PC-9 (cell line): ENCODE measurements around the gene CDC20. TPM values are rescaled to one million over a fixed set of nuclear protein-coding genes. Genes with fewer than 3 reads are reported as not detected.
"Not testable (repeated sequence)": the region's sequence is repeated elsewhere in the genome, so short reads cannot be mapped to it uniquely, and the experiment has no call there.

Experiments used
- BruUV-seq: library from RNA; stranded (reverse); fragments of 400-500 nt; replicated peaks from 2 replicates; lab custom pipeline; 2021; lab: Mats Ljungman, UMichigan
- CTCF ChIA-PET: fragments of 300-600 bp; sonication (Branson Sonifier 250); formaldehyde crosslinking; loops from one replicate; lab custom pipeline; 2022; ENCODE audit warnings: antibody characterized with exemption; lab: Charles Lee
- POLR2A ChIA-PET: fragments of 300-600 bp; sonication (Branson Sonifier 250); formaldehyde crosslinking; loops from one replicate; lab custom pipeline; 2022; ENCODE audit warnings: antibody characterized with exemption; ENCODE audit not compliant: unreplicated experiment; lab: Charles Lee
- DNase-seq, 2 experiments: peaks; one replicate each; pipeline versions ENCODE4 v3.0.0 to v3.0.0-alpha.2; 2015 to 2022; ENCODE audit warnings: mixed read lengths in 1 of 2
- H2AFZ ChIP-seq: fragments of 200-600 bp; sonication (generic); 2 replicates; pipeline ENCODE4 v1.8.1; 2017; ENCODE audit warnings: antibody characterized with exemption
- H3F3A ChIP-seq: fragments of 200-600 bp; sonication (generic); 2 replicates; pipeline ENCODE4 v1.8.1; 2017; ENCODE audit warnings: antibody characterized with exemption, mild to moderate bottlenecking, low read depth; ENCODE audit not compliant: insufficient read depth
- H3K27ac ChIP-seq: fragments of 200-600 bp; sonication (generic); 2 replicates; pipeline ENCODE4 v1.6.1; 2016; ENCODE audit warnings: mixed run types
- H3K27me3 ChIP-seq: fragments of 200-600 bp; sonication (generic); 2 replicates; pipeline ENCODE4 v1.6.1; 2016; ENCODE audit warnings: low read depth, mixed run types; ENCODE audit not compliant: insufficient read depth
- H3K36me3 ChIP-seq: fragments of 200-600 bp; sonication (generic); 2 replicates; pipeline ENCODE4 v1.6.1; 2016; ENCODE audit warnings: low read depth, mixed run types
- H3K4me1 ChIP-seq: fragments of 200-600 bp; sonication (generic); replicated peaks from 2 replicates; pipeline ENCODE4 v1.6.1; 2016; ENCODE audit warnings: mixed run types; ENCODE audit not compliant: insufficient read depth
- H3K4me2 ChIP-seq: fragments of 200-600 bp; sonication (generic); 2 replicates; pipeline ENCODE4 v1.6.1; 2017; ENCODE audit warnings: mixed run types
- H3K4me3 ChIP-seq: fragments of 200-600 bp; sonication (generic); 2 replicates; pipeline ENCODE4 v1.6.1; 2016; ENCODE audit warnings: mixed run types
- H3K79me2 ChIP-seq: fragments of 200-600 bp; sonication (generic); 2 replicates; pipeline ENCODE4 v1.6.1; 2017; ENCODE audit warnings: low read depth, mixed run types
- H3K9me2 ChIP-seq: fragments of 200-600 bp; sonication (generic); 2 replicates; pipeline ENCODE4 v1.8.1; 2017; ENCODE audit warnings: mild to moderate bottlenecking; ENCODE audit not compliant: insufficient read depth
- H3K9me3 ChIP-seq: fragments of 200-600 bp; sonication (generic); 2 replicates; pipeline ENCODE4 v1.8.1; 2016; ENCODE audit warnings: low read depth; ENCODE audit not compliant: insufficient read depth
- H4K20me1 ChIP-seq: fragments of 200-600 bp; sonication (generic); 2 replicates; pipeline ENCODE4 v1.8.1; 2017; ENCODE audit not compliant: insufficient read depth
- EZH2 ChIP-seq: fragments of 200-600 bp; sonication (generic); IDR thresholded peaks from 2 replicates; pipeline ENCODE4 v1.8.0; 2017; ENCODE audit warnings: antibody characterized with exemption, low read depth
- intact Hi-C: fragments of 100-400 bp; cut with micrococcal nuclease; formaldehyde crosslinking; loops from one replicate; pipeline ENCODE4 v1.10.0; 2022; ENCODE audit not compliant: unreplicated experiment
- total RNA-seq: library from RNA; stranded (reverse); gene quantifications from 2 replicates; pipeline ENCODE4 v1.2.3, GENCODE V29; 2021
- TF ChIP-seq, protein P1 (sequence below): fragments of 200-600 bp; sonication (generic); conservative IDR thresholded peaks from 2 replicates; pipeline ENCODE4 v1.6.1; 2017; ENCODE audit warnings: mixed run types, antibody characterized with exemption, mild to moderate bottlenecking, moderate library complexity

The CDC20 gene
- total RNA-seq, 1 experiment from 2014 or later = 229 TPM

DNA sequence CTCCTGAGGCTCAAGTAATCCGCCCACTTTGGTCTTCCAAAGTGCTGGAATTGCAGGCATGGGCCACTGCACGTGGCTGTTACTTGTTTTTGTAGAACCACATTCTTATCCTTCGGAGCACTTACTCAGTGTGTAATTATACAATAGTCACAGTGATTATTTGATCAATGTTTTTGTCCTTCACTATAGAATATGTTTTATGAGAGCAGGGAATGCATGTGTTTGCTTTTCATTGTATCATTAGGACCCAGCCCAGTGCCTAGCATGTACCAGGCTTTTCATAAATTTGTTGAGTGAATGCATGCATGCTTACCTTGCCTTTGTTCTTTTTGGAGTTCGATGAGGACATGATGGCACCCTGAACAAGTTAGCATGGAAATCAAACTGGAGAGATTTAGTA, 36.7 kb downstream of the CDC20 start:
- no peaks in the 10 kb centered on the region for H3F3A ChIP-seq
- no peaks in the 10 kb centered on the region for H3K9me2 ChIP-seq
- H3K27me3 ChIP-seq = no peaks in the 10 kb centered on the region
- H3K36me3 ChIP-seq = no peaks in the 10 kb centered on the region; the same call in 1 of the 2 replicates
- no peak for DNase-seq
- no peaks in the 10 kb centered on the region for H3K9me3 ChIP-seq
- peaks cover 20% of the 10 kb centered on the region for H3K79me2 ChIP-seq
- BruUV-seq = no TSS peak
- no peak overlapping the region for H3K27ac ChIP-seq
- no peak overlapping the region for H3K4me3 ChIP-seq
- H4K20me1 ChIP-seq = no peaks in the 10 kb centered on the region
- POLR2A ChIA-PET = interaction anchor here (0.6 to 0.7 kb wide), 2 partner anchors 188 to 911 kb away, joined by 4 to 13 read pairs; no protein-coding TSS in a partner anchor
- peaks cover 5% of the 10 kb centered on the region; the same call in 1 of the 2 replicates for H3K4me1 ChIP-seq
- CTCF ChIA-PET = no interaction called here
- TF ChIP-seq, protein P1, sequence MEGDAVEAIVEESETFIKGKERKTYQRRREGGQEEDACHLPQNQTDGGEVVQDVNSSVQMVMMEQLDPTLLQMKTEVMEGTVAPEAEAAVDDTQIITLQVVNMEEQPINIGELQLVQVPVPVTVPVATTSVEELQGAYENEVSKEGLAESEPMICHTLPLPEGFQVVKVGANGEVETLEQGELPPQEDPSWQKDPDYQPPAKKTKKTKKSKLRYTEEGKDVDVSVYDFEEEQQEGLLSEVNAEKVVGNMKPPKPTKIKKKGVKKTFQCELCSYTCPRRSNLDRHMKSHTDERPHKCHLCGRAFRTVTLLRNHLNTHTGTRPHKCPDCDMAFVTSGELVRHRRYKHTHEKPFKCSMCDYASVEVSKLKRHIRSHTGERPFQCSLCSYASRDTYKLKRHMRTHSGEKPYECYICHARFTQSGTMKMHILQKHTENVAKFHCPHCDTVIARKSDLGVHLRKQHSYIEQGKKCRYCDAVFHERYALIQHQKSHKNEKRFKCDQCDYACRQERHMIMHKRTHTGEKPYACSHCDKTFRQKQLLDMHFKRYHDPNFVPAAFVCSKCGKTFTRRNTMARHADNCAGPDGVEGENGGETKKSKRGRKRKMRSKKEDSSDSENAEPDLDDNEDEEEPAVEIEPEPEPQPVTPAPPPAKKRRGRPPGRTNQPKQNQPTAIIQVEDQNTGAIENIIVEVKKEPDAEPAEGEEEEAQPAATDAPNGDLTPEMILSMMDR = no peak
- TF ChIP-seq EZH2 = no peak
- intact Hi-C loops = no loop called here
- H2AFZ ChIP-seq = no peak overlapping the region
- no peak overlapping the region for H3K4me2 ChIP-seq

DNA sequence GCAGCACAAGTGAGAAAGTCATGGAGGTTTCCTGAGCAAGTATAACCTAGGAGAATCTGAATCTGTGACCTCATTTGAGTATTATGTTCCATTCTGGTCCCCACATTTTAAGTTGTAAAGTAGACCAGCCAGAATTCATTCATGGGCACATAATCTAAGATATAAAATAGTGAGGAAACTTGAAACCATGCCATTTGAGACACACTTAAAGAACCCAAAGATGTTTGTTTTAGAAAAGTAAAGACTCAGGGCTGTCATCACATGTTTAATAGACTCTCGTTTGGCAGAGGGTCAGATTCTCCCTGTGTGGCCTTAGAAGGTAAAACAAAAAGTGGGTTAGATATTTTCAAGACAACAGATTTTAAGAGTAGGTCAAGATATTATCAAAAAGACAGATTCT, 37.3 kb downstream of the CDC20 start:
- H3K4me3 ChIP-seq = no peak overlapping the region
- H3F3A ChIP-seq = no peaks in the 10 kb centered on the region
- H3K9me3 ChIP-seq = no peaks in the 10 kb centered on the region
- no peaks in the 10 kb centered on the region for H3K27me3 ChIP-seq
- H3K4me2 ChIP-seq = no peak overlapping the region
- peaks cover 15% of the 10 kb centered on the region for H3K79me2 ChIP-seq
- no peak overlapping the region for H2AFZ ChIP-seq
- TF ChIP-seq, protein P1 = no peak
- TF ChIP-seq EZH2 = no peak
- H3K4me1 ChIP-seq = no peaks in the 10 kb centered on the region
- no peaks in the 10 kb centered on the region for H4K20me1 ChIP-seq
- H3K27ac ChIP-seq = no peak overlapping the region
- no TSS peak for BruUV-seq
- ChIA-PET POLR2A (no interaction called here), CTCF (no interaction called here)
- no peaks in the 10 kb centered on the region; the same call in 1 of the 2 replicates for H3K36me3 ChIP-seq
- no peaks in the 10 kb centered on the region for H3K9me2 ChIP-seq
- intact Hi-C loops = no loop called here
- no peak for DNase-seq

DNA sequence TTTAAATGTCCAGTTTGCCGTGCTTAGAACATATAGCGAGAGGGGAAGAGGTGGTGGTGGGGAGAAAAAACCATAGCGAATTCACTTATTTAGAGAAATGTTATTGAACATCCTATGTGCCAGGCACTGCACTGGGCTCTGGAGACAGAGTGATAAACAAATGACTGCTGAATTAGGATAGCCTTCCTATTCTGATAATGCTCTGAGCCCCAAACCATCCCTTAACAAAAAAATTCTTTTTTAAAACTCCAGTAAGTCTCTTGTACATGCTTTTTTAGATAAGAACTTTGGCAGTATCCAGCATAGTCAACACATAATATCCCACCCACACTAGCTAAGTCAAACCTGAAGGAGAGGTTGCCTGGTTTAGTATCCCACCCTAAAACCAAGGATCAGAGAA, 39.4 kb downstream of the CDC20 start:
- H3K4me1 ChIP-seq = no peaks in the 10 kb centered on the region
- POLR2A ChIA-PET = no interaction called here
- no peaks in the 10 kb centered on the region for H3K9me3 ChIP-seq
- no peak overlapping the region for H2AFZ ChIP-seq
- H3K27ac ChIP-seq = no peak overlapping the region
- no peaks in the 10 kb centered on the region for H3K27me3 ChIP-seq
- H3K4me2 ChIP-seq = no peak overlapping the region
- BruUV-seq = no TSS peak
- H3K4me3 ChIP-seq = no peak overlapping the region
- intact Hi-C loops = no loop called here
- H3K79me2 ChIP-seq = peaks cover 1% of the 10 kb centered on the region; the same call in 1 of the 2 replicates
- CTCF ChIA-PET = no interaction called here
- H3F3A ChIP-seq = no peaks in the 10 kb centered on the region
- no peaks in the 10 kb centered on the region for H4K20me1 ChIP-seq
- DNase-seq = no peak
- no peak for TF ChIP-seq EZH2
- TF ChIP-seq, protein P1 = no peak
- H3K36me3 ChIP-seq = no peaks in the 10 kb centered on the region; the same call in 1 of the 2 replicates
- no peaks in the 10 kb centered on the region for H3K9me2 ChIP-seq

DNA sequence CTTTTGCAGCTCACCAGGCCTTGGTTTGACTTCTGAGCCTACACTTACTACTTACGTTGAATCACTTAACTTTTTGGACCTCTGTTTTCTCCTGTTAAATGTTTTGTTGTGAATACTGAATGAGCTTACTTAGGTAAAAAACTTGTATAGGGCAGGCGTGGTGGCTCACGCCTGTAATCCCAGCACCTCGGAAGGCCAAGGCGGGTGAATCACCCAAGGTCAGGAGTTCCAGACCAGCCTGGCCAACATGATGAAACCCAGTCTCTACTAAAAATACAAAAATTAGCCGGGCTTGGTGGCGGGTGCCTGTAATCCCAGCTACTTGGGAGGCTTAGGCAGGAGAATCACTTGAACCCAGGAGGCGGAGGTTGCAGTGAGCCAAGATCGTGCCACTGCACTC, 41.7 kb downstream of the CDC20 start:
- BruUV-seq, H4K20me1 ChIP-seq, H3K4me1 ChIP-seq, H3K4me3 ChIP-seq, H2AFZ ChIP-seq, CTCF ChIA-PET, H3K79me2 ChIP-seq, H3F3A ChIP-seq, H3K36me3 ChIP-seq, DNase-seq, POLR2A ChIA-PET, intact Hi-C loops, H3K27ac ChIP-seq, H3K27me3 ChIP-seq, H3K4me2 ChIP-seq, H3K9me3 ChIP-seq, H3K9me2 ChIP-seq: not testable (repeated sequence)
